ENCODE measurements around the gene AKNAD1. TPM values are rescaled to one million over a fixed set of nuclear protein-coding genes. Genes with fewer than 3 reads are reported as not detected.
"Not testable (repeated sequence)": the region's sequence is repeated elsewhere in the genome, so short reads cannot be mapped to it uniquely, and the experiment has no call there.

The AKNAD1 gene
- total and polyA plus RNA-seq, 2 donors (not counting 1 experiment from before 2014, with no cell fraction given): not detected

DNA sequence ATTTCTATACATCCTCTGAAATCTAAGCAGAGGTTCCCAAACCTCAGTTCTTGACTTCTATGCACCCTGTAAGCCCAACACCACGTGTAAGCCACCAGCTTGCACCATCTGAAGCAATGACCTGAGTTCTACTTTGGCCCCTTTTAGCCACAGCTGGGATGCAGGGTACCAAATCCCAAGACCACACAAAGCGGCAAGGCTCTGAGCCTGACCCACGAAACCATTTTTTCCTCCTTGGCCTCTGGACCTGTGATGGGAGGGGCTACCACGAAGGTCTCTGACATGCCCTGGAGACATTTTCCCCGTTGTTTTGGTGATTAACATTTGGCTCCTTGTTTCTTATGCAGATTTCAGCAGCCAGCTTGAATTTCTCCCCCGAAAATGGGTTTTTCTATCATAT, 71.6 kb downstream of the AKNAD1 start:
- Mint-ChIP-seq H3K27ac (no peak overlapping the region), H3K4me3 (no peak overlapping the region)
- ATAC-seq (ENCODE audit: low read depth): no peak

DNA sequence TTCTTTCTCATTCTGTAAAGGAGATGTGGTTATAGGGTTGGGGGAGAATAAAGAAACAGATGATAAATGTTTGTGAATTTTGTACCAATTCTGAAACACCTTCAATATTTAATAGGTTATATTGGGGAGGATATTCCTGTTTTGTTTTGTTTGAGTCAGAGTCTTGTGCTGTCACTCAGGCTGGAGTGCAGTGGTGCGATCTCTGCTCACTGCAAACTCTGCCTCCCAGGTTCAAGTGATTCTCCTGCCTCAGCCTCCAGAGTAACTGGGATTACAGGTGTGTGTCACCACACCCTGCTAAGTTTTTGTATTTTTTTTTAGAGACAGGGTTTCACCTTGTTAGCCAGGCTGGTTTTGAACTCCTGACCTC, 75.3 kb downstream of the AKNAD1 start:
- H3K4me1 Mint-ChIP-seq; POLR2A ChIA-PET; H3K79me2 ChIP-seq (ENCODE audit: control insufficient read depth, insufficient read depth, low read length); H3K27ac Mint-ChIP-seq; H3K9ac ChIP-seq (ENCODE audit: low read length); DNase-seq; H3K9me3 Mint-ChIP-seq (ENCODE audit: insufficient read depth); ATAC-seq (ENCODE audit: low read depth); H3K27me3 Mint-ChIP-seq; intact Hi-C loops (cut with micrococcal nuclease); H3K4me2 ChIP-seq (replicated peaks; ENCODE audit: low read depth, low read length, poor library complexity, severe bottlenecking); H4K20me1 ChIP-seq (ENCODE audit: control insufficient read depth, insufficient read depth, low read length, poor library complexity, severe bottlenecking); H2AFZ ChIP-seq (ENCODE audit: insufficient read depth, low read depth, low read length, poor library complexity, severe bottlenecking); H3K27me3 ChIP-seq (replicated peaks in 1 of 4; ENCODE audit: control extremely low read depth in 1 of 4, control insufficient read depth in 3 of 4, insufficient read depth in 4 of 4, low read length in 3 of 4); H3K4me3 ChIP-seq (ENCODE audit: control extremely low read depth in 1 of 5, extremely low read depth in 1 of 5, insufficient read depth in 1 of 5, low read depth in 2 of 5, low read length in 4 of 5); H3K4me1 ChIP-seq (ENCODE audit: control insufficient read depth in 2 of 2, insufficient read depth in 2 of 2, low read length in 2 of 2); H3K4me3 Mint-ChIP-seq; H3K27ac ChIP-seq (ENCODE audit: low read length in 2 of 2): not testable (repeated sequence)
- CTCF ChIA-PET: interaction anchor here (1.1 kb wide), 1 partner anchor 115 kb away, joined by 3 read pairs; no protein-coding TSS in a partner anchor
- peaks cover 9 to 55% of the 10 kb centered on the region in 2 experiments for H3K36me3 ChIP-seq (replicated peaks in 1 of 2; ENCODE audit: control extremely low read depth in 1 of 2, control insufficient read depth in 1 of 2, extremely low read depth in 1 of 2, insufficient read depth in 2 of 2, low read length in 1 of 2)
- H3K9me3 ChIP-seq (ENCODE audit: control extremely low read depth in 1 of 3, control insufficient read depth in 2 of 3, insufficient read depth in 1 of 3, low read length in 2 of 3): peaks cover 1 to 14% (median 13%) of the 10 kb centered on the region in 3 donors
- WGBS (ENCODE audit: insufficient coverage): 100% methylated on average over 1 of the region's 1 CpG

More for the DNA sequence above, 71.6 kb downstream of the AKNAD1 start:
- no peak for DNase-seq
- POLR2A ChIA-PET: no interaction called here
- no peaks in the 10 kb centered on the region for H3K27me3 Mint-ChIP-seq
- TF ChIP-seq EZH2 (IDR thresholded peaks at IDR 0.05; ENCODE audit: borderline replicate concordance, insufficient read depth, low read depth, low read length, poor library complexity, severe bottlenecking): no peak
- TF ChIP-seq, protein P1, sequence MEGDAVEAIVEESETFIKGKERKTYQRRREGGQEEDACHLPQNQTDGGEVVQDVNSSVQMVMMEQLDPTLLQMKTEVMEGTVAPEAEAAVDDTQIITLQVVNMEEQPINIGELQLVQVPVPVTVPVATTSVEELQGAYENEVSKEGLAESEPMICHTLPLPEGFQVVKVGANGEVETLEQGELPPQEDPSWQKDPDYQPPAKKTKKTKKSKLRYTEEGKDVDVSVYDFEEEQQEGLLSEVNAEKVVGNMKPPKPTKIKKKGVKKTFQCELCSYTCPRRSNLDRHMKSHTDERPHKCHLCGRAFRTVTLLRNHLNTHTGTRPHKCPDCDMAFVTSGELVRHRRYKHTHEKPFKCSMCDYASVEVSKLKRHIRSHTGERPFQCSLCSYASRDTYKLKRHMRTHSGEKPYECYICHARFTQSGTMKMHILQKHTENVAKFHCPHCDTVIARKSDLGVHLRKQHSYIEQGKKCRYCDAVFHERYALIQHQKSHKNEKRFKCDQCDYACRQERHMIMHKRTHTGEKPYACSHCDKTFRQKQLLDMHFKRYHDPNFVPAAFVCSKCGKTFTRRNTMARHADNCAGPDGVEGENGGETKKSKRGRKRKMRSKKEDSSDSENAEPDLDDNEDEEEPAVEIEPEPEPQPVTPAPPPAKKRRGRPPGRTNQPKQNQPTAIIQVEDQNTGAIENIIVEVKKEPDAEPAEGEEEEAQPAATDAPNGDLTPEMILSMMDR (IDR thresholded peaks at IDR 0.05): no peak
- H4K20me1 ChIP-seq (ENCODE audit: control insufficient read depth, insufficient read depth, low read length, poor library complexity, severe bottlenecking): no peaks in the 10 kb centered on the region
- no peaks in the 10 kb centered on the region for H3K4me1 ChIP-seq (ENCODE audit: control insufficient read depth in 2 of 2, insufficient read depth in 2 of 2, low read length in 2 of 2)
- H3K27ac ChIP-seq (ENCODE audit: low read length in 2 of 2): no peak overlapping the region
- no peak overlapping the region for H3K4me3 ChIP-seq (ENCODE audit: control extremely low read depth in 1 of 5, extremely low read depth in 1 of 5, insufficient read depth in 1 of 5, low read depth in 2 of 5, low read length in 4 of 5)
- 92% methylated on average over 5 of the region's 6 CpGs for WGBS (ENCODE audit: insufficient coverage)
- H2AFZ ChIP-seq (ENCODE audit: insufficient read depth, low read depth, low read length, poor library complexity, severe bottlenecking): no peak overlapping the region
- intact Hi-C loops (cut with micrococcal nuclease): no loop called here
- no peaks in the 10 kb centered on the region for H3K79me2 ChIP-seq (ENCODE audit: control insufficient read depth, insufficient read depth, low read length)
- no peaks in the 10 kb centered on the region for H3K27me3 ChIP-seq (replicated peaks in 1 of 4; ENCODE audit: control extremely low read depth in 1 of 4, control insufficient read depth in 3 of 4, insufficient read depth in 4 of 4, low read length in 3 of 4)
- no peak overlapping the region for H3K4me2 ChIP-seq (replicated peaks; ENCODE audit: low read depth, low read length, poor library complexity, severe bottlenecking)
- CTCF ChIA-PET: no interaction called here
- peaks cover 6% of the 10 kb centered on the region for H3K9me3 Mint-ChIP-seq (ENCODE audit: insufficient read depth)
- no peak overlapping the region for H3K9ac ChIP-seq (ENCODE audit: low read length)
- peaks cover 2 to 38% of the 10 kb centered on the region in 2 experiments for H3K36me3 ChIP-seq (replicated peaks in 1 of 2; ENCODE audit: control extremely low read depth in 1 of 2, control insufficient read depth in 1 of 2, extremely low read depth in 1 of 2, insufficient read depth in 2 of 2, low read length in 1 of 2)
- H3K4me1 Mint-ChIP-seq: no peaks in the 10 kb centered on the region
- H3K9me3 ChIP-seq (ENCODE audit: control extremely low read depth in 1 of 3, control insufficient read depth in 2 of 3, insufficient read depth in 1 of 3, low read length in 2 of 3): peaks cover 1 to 14% (median 13%) of the 10 kb centered on the region in 3 donors
